SK-N-SH treated with all-trans-retinoic acid at 6 μM for 48 hours (cell line): ENCODE results near the gene ARHGAP26.
A peak's percentile ranks its signal among the peaks of the same experiment; 100 is the strongest.

ENCODE experiments used
- ATAC-seq: fragments of 200-7000 bp; cut with Tn5 transposase; 3 replicates; pipeline ENCODE4 v1.9.1; 2020; ENCODE audit warnings: mild to moderate bottlenecking, moderate library complexity
- ARNTL ChIP-seq: fragments of 450-650 bp; formaldehyde crosslinking; IDR thresholded peaks from 2 replicates; pipeline ENCODE4 v1.5.0; 2020; ENCODE audit warnings: low read depth, mild to moderate bottlenecking, moderate library complexity, borderline replicate concordance
- BACH2 ChIP-seq: fragments of 250-450 bp; sonication (Bioruptor Pico); IDR thresholded peaks from 2 replicates; pipeline ENCODE4 v1.9.0; 2021; ENCODE audit warnings: mild to moderate bottlenecking, borderline replicate concordance
- CSDC2 ChIP-seq: fragments of 250-450 bp; sonication (Bioruptor Pico); IDR thresholded peaks from 2 replicates; pipeline ENCODE4 v1.5.0; 2020; ENCODE audit warnings: mild to moderate bottlenecking, moderate library complexity
- GLIS3 ChIP-seq: fragments of 250-450 bp; sonication (Bioruptor Pico); IDR thresholded peaks from 2 replicates; pipeline ENCODE4 v1.5.0; 2020; ENCODE audit warnings: mild to moderate bottlenecking, moderate library complexity
- ISL1 ChIP-seq: fragments of 250-450 bp; sonication (Bioruptor Pico); IDR thresholded peaks from 2 replicates; pipeline ENCODE4 v2.1.2; 2022; ENCODE audit warnings: mild to moderate bottlenecking, moderate library complexity
- OSR1 ChIP-seq: fragments of 250-450 bp; sonication (Bioruptor Pico); IDR thresholded peaks from 2 replicates; pipeline ENCODE4 v1.8.0; 2022; ENCODE audit warnings: moderate library complexity, mild to moderate bottlenecking, inconsistent platforms
- PPARA ChIP-seq: fragments of 250-450 bp; sonication (Bioruptor Pico); IDR thresholded peaks from 2 replicates; pipeline ENCODE4 v1.5.0; 2020; ENCODE audit warnings: mild to moderate bottlenecking, borderline replicate concordance
- RARB ChIP-seq: fragments of 250-450 bp; sonication (Bioruptor Pico); IDR thresholded peaks from 2 replicates; pipeline ENCODE4 v1.8.0; 2021; ENCODE audit warnings: mild to moderate bottlenecking, moderate library complexity
- TOX ChIP-seq: fragments of 250-450 bp; sonication (Bioruptor Pico); IDR thresholded peaks from 2 replicates; pipeline ENCODE4 v1.8.0; 2021; ENCODE audit warnings: mild to moderate bottlenecking, moderate library complexity, borderline replicate concordance
- TSHZ2 ChIP-seq: fragments of 250-450 bp; sonication (Bioruptor Pico); IDR thresholded peaks from 2 replicates; pipeline ENCODE4 v1.5.0; 2020; ENCODE audit warnings: mild to moderate bottlenecking, moderate library complexity
- ZFP3 ChIP-seq: fragments of 250-450 bp; sonication (Bioruptor Pico); IDR thresholded peaks from 2 replicates; pipeline ENCODE4 v1.5.0; 2020; ENCODE audit warnings: mild to moderate bottlenecking, moderate library complexity
- ZFP30 ChIP-seq: fragments of 450-650 bp; formaldehyde crosslinking; IDR thresholded peaks from 2 replicates; pipeline ENCODE4 v1.5.0; 2022; ENCODE audit warnings: mild to moderate bottlenecking, moderate library complexity
- ZNF565 ChIP-seq: fragments of 450-650 bp; formaldehyde crosslinking; conservative IDR thresholded peaks from 2 replicates; pipeline ENCODE4 v1.5.0; 2020; ENCODE audit warnings: low read depth, mild to moderate bottlenecking, moderate library complexity
- ZNF70 ChIP-seq: fragments of 450-650 bp; formaldehyde crosslinking; IDR thresholded peaks from 2 replicates; pipeline ENCODE4 v1.5.0; 2020; ENCODE audit warnings: mild to moderate bottlenecking, moderate library complexity
- ZNF8 ChIP-seq: fragments of 450-650 bp; formaldehyde crosslinking; IDR thresholded peaks from 2 replicates; pipeline ENCODE4 v1.5.0; 2020; ENCODE audit warnings: mild to moderate bottlenecking, moderate library complexity
- TF ChIP-seq, protein P1 (sequence below): fragments of 250-450 bp; sonication (Bioruptor Pico); IDR thresholded peaks from 2 replicates; pipeline ENCODE4 v1.5.1; 2021; ENCODE audit warnings: mild to moderate bottlenecking, moderate library complexity
- TF ChIP-seq, protein P2 (sequence below): fragments of 250-450 bp; sonication (Bioruptor Pico); IDR thresholded peaks from 2 replicates; pipeline ENCODE4 v1.8.0; 2021; ENCODE audit warnings: low read depth, mild to moderate bottlenecking, moderate library complexity, borderline replicate concordance
- TF ChIP-seq, protein P3 (sequence below): fragments of 250-450 bp; sonication (Bioruptor Pico); IDR thresholded peaks from 2 replicates; pipeline ENCODE4 v1.8.0; 2020; ENCODE audit warnings: mild to moderate bottlenecking, moderate library complexity, borderline replicate concordance

ARHGAP26 gene

DNA sequence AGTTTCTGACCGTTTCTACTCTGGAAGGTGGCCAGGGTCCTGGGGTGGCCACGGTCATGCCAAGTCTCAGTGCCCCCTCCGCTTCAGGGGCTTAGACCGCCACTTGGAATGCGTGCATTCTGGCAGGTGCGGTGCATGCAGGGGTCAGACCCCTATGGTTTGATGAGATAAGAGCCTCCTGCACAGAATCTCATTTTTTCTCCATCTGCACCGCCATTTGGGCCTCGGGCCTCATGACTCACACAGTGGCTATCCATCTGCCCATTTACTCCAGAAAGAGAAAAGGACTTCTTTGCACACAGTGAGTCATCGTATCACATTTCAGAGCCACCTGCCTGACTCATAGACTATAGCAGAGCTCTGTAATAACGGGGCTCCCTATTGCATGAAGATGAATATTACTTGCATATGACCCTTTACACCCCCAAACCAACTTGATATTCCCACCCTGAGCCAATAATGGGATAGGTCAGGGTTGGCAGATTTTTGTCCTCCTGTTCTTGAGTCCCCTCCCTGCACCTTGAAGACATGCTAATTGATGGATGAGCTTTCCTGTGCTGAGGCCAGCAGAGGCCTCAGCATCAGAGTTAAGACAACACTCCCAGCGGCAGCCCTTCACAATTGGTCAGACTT is 475.9 kb downstream of the ARHGAP26 start:
- peak; percentile 78 for ATAC-seq

GRCh38 chr5:143247134-143247815 is 477.1 kb downstream of the ARHGAP26 start:
- ATAC-seq: no peak
- TF ChIP-seq ARNTL: no peak
- no peak for TF ChIP-seq TOX
- no peak for TF ChIP-seq GLIS3 (CRISPR knock-in tag)

More for the DNA sequence above, 475.9 kb downstream of the ARHGAP26 start:
- 0 out of 2 replicates have a peak, but pooled peaks have one; percentile 15 for TF ChIP-seq ISL1 (CRISPR knock-in tag)
- TF ChIP-seq OSR1: 0 out of 2 replicates have a peak, but pooled peaks have one; percentile 31
- TF ChIP-seq TOX: peak; percentile 55; the same call in 1 of the 2 replicates
- TF ChIP-seq ZNF565: no peak

DNA sequence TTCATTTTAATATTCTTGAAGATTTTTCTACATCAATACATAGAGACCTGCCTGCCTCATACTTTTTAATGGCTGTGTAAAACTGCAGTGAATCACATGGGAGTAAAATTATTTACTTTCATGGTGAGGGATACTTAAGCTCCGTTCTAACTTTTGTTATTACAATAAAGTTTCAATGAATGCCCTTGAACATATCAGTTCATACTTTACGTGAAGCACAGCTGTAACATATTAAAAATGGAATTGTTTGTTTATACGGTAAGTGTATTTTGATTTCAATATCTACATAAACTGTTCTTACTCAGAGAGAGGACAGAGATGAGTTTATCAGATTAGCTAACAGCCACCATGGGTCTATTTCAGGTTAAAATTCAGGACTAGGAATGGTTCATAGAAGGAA is 478.2 kb downstream of the ARHGAP26 start:
- TF ChIP-seq ZFP30 (CRISPR knock-in tag) (no peak), GLIS3 (CRISPR knock-in tag) (no peak), TSHZ2 (CRISPR knock-in tag) (no peak), ZFP3 (CRISPR knock-in tag) (no peak), PPARA (CRISPR knock-in tag) (no peak), TOX (no peak), ISL1 (CRISPR knock-in tag) (no peak), ZNF70 (CRISPR knock-in tag) (no peak), ZNF565 (no peak), ARNTL (no peak), RARB (CRISPR knock-in tag) (no peak), CSDC2 (no peak), OSR1 (no peak), BACH2 (CRISPR knock-in tag) (no peak), ZNF8 (CRISPR knock-in tag) (no peak)
- TF ChIP-seq, protein P1, sequence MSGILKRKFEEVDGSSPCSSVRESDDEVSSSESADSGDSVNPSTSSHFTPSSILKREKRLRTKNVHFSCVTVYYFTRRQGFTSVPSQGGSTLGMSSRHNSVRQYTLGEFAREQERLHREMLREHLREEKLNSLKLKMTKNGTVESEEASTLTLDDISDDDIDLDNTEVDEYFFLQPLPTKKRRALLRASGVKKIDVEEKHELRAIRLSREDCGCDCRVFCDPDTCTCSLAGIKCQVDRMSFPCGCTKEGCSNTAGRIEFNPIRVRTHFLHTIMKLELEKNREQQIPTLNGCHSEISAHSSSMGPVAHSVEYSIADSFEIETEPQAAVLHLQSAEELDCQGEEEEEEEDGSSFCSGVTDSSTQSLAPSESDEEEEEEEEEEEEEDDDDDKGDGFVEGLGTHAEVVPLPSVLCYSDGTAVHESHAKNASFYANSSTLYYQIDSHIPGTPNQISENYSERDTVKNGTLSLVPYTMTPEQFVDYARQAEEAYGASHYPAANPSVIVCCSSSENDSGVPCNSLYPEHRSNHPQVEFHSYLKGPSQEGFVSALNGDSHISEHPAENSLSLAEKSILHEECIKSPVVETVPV (CRISPR knock-in tag): no peak
- TF ChIP-seq, protein P2, sequence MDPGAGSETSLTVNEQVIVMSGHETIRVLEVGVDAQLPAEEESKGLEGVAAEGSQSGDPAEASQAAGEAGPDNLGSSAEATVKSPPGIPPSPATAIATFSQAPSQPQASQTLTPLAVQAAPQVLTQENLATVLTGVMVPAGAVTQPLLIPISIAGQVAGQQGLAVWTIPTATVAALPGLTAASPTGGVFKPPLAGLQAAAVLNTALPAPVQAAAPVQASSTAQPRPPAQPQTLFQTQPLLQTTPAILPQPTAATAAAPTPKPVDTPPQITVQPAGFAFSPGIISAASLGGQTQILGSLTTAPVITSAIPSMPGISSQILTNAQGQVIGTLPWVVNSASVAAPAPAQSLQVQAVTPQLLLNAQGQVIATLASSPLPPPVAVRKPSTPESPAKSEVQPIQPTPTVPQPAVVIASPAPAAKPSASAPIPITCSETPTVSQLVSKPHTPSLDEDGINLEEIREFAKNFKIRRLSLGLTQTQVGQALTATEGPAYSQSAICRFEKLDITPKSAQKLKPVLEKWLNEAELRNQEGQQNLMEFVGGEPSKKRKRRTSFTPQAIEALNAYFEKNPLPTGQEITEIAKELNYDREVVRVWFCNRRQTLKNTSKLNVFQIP (CRISPR knock-in tag): no peak
- TF ChIP-seq, protein P3, sequence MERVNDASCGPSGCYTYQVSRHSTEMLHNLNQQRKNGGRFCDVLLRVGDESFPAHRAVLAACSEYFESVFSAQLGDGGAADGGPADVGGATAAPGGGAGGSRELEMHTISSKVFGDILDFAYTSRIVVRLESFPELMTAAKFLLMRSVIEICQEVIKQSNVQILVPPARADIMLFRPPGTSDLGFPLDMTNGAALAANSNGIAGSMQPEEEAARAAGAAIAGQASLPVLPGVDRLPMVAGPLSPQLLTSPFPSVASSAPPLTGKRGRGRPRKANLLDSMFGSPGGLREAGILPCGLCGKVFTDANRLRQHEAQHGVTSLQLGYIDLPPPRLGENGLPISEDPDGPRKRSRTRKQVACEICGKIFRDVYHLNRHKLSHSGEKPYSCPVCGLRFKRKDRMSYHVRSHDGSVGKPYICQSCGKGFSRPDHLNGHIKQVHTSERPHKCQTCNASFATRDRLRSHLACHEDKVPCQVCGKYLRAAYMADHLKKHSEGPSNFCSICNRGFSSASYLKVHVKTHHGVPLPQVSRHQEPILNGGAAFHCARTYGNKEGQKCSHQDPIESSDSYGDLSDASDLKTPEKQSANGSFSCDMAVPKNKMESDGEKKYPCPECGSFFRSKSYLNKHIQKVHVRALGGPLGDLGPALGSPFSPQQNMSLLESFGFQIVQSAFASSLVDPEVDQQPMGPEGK (CRISPR knock-in tag): no peak
- ATAC-seq: no peak

DNA sequence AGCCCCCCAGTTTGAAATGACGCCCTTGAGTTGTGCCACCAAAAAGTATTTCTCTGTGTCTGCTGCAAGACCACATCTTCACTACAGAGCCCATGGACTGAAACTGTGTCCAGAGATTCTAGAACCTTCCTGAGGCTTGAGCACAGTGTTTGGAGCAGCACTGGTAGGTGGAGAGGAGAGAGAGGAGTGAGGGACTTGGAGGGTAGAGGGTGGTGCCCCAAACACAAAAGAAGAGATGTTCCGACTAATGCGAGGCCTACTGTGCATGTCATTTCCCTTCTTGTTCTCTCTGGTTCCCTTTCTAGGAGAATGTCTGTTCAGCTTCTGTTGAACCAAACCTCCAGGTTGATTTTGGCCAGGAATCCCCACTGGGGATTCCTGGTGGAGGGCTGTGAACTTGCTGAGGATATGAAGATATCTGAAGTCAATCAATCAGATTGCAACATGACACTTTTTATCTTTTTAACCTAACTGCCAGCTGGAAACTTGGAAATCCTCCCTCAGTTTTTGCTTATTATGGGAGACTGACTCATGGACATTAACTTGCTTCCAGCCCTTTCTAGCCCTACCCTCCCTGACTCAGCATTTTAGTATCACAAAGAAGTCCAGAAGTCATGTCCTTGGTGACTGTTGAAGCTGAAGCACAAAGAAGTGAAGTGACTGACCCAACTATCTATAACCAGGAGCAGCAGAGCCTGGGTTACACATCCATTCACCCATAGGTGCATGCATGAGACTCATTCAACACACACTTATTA is 478.8 kb downstream of the ARHGAP26 start:
- ATAC-seq: no peak

More for the DNA sequence above, 478.8 kb downstream of the ARHGAP26 start:
- TF ChIP-seq ISL1 (CRISPR knock-in tag) (peak; percentile 45; the same call in 1 of the 2 replicates), ZNF8 (CRISPR knock-in tag) (no peak)
